Calu3 (cell line): ENCODE data around the gene RAB5IF. TPM values are rescaled to one million over a fixed set of nuclear protein-coding genes. Genes with fewer than 3 reads are reported as not detected.
"Not testable (repeated sequence)": the region's sequence is repeated elsewhere in the genome, so short reads cannot be mapped to it uniquely, and the experiment has no call there.

Experiments used
- BruUV-seq: library from RNA; stranded (reverse); fragments of 400-500 nt; replicated peaks from 2 replicates; lab custom pipeline; 2021; lab: Mats Ljungman, UMichigan
- CTCF ChIA-PET: fragments of 300-600 bp; sonication (Branson Sonifier 250); formaldehyde crosslinking; loops from one replicate; lab custom pipeline; 2022; ENCODE audit warnings: antibody characterized with exemption; lab: Charles Lee
- DNase-seq: peaks from one replicate; pipeline ENCODE4 v3.0.0; 2022
- H3K27ac Mint-ChIP-seq: one replicate; pipeline ENCODE4 v1.8.0; 2022; ENCODE audit warnings: mixed read lengths; ENCODE audit not compliant: unreplicated experiment
- H3K27me3 Mint-ChIP-seq: one replicate; pipeline ENCODE4 v1.8.0; 2022; ENCODE audit warnings: mixed read lengths; ENCODE audit not compliant: unreplicated experiment
- H3K36me3 Mint-ChIP-seq: one replicate; pipeline ENCODE4 v1.8.0; 2022; ENCODE audit warnings: mild to moderate bottlenecking, moderate library complexity, mixed read lengths; ENCODE audit not compliant: insufficient read depth, unreplicated experiment
- H3K4me1 Mint-ChIP-seq: one replicate; pipeline ENCODE4 v1.8.0; 2022; ENCODE audit warnings: mild to moderate bottlenecking, low read depth, mixed read lengths; ENCODE audit not compliant: unreplicated experiment
- H3K4me3 Mint-ChIP-seq: one replicate; pipeline ENCODE4 v1.8.0; 2022; ENCODE audit warnings: mild to moderate bottlenecking, low read depth, moderate library complexity, mixed read lengths; ENCODE audit not compliant: unreplicated experiment
- H3K9me3 Mint-ChIP-seq: one replicate; pipeline ENCODE4 v1.8.0; 2022; ENCODE audit warnings: low read depth, mixed read lengths; ENCODE audit not compliant: unreplicated experiment
- CTCF ChIP-seq: fragments of 200-600 bp; IDR thresholded peaks from one replicate; pipeline ENCODE4 v1.8.0; 2022; ENCODE audit warnings: antibody characterized with exemption; ENCODE audit not compliant: unreplicated experiment
- intact Hi-C: fragments of 100-400 bp; cut with micrococcal nuclease; formaldehyde crosslinking; loops from one replicate; pipeline ENCODE4 v1.10.0; 2022; ENCODE audit not compliant: unreplicated experiment
- total RNA-seq: library from RNA; stranded (reverse); gene quantifications from 2 replicates; pipeline ENCODE4 v1.2.3, GENCODE V29; 2022

Gene RAB5IF
- total RNA-seq, 1 experiment from 2014 or later = 235 TPM

- Mint-ChIP-seq H3K4me1 (no peaks in the 10 kb centered on the region), H3K9me3 (no peaks in the 10 kb centered on the region), H3K36me3 (no peaks in the 10 kb centered on the region), H3K27me3 (no peaks in the 10 kb centered on the region), H3K4me3 (no peak overlapping the region), H3K27ac (no peak overlapping the region)
- no peak for TF ChIP-seq CTCF
- BruUV-seq = no TSS peak
- CTCF ChIA-PET = interaction anchor here (0.9 kb wide), 2 partner anchors 11 to 20 kb away, joined by 3 to 10 read pairs; no protein-coding TSS in a partner anchor
- intact Hi-C loops = no loop called here
- DNase-seq = no peak
Observed at GRCh38 chr20:36633285-36633772, 27.8 kb downstream of the RAB5IF start.

- BruUV-seq = no TSS peak
- DNase-seq = no peak
- Mint-ChIP-seq H3K9me3 (no peaks in the 10 kb centered on the region), H3K27me3 (no peaks in the 10 kb centered on the region), H3K4me1 (no peaks in the 10 kb centered on the region), H3K36me3 (no peaks in the 10 kb centered on the region), H3K27ac (no peak overlapping the region), H3K4me3 (no peak overlapping the region)
- CTCF ChIA-PET = interaction anchor here (0.9 kb wide), 2 partner anchors 12 to 13 kb away, joined by 3 to 10 read pairs; no protein-coding TSS in a partner anchor
- intact Hi-C loops = no loop called here
- TF ChIP-seq CTCF = no peak
Observed at GRCh38 chr20:36634342-36634741, 28.8 kb downstream of the RAB5IF start.

GRCh38 chr20:36638876-36639400 lies 33.4 kb downstream of the RAB5IF start:
- H3K36me3 Mint-ChIP-seq, DNase-seq, H3K4me3 Mint-ChIP-seq, H3K27ac Mint-ChIP-seq, BruUV-seq, H3K27me3 Mint-ChIP-seq, H3K9me3 Mint-ChIP-seq, intact Hi-C loops: not testable (repeated sequence)
- peaks cover 26% of the 10 kb centered on the region for H3K4me1 Mint-ChIP-seq
- CTCF ChIA-PET = interaction anchor here (0.6 kb wide), 1 partner anchor 20 kb away, joined by 6 read pairs; no protein-coding TSS in a partner anchor

- Mint-ChIP-seq H3K4me1 (peaks cover 26% of the 10 kb centered on the region), H3K27me3 (no peaks in the 10 kb centered on the region), H3K36me3 (peaks cover 7% of the 10 kb centered on the region), H3K27ac (peak overlapping the region; percentile 30), H3K9me3 (no peaks in the 10 kb centered on the region), H3K4me3 (no peak overlapping the region)
- no peak for TF ChIP-seq CTCF
- no peak for DNase-seq
- no TSS peak for BruUV-seq
- intact Hi-C loops = no loop called here
- CTCF ChIA-PET = no interaction called here
Observed at GRCh38 chr20:36641506-36641843, 35.9 kb downstream of the RAB5IF start.

GRCh38 chr20:36642136-36642535 lies 36.6 kb downstream of the RAB5IF start:
- BruUV-seq = no TSS peak

More at GRCh38 chr20:36642136-36642535, 36.6 kb downstream of the RAB5IF start:
- H3K4me3 Mint-ChIP-seq = no peak overlapping the region
- TF ChIP-seq CTCF = no peak
- H3K9me3 Mint-ChIP-seq = no peaks in the 10 kb centered on the region
- H3K27ac Mint-ChIP-seq = peak overlapping the region; percentile 92
- intact Hi-C loops = no loop called here
- no peak for DNase-seq
- H3K27me3 Mint-ChIP-seq = no peaks in the 10 kb centered on the region
- H3K4me1 Mint-ChIP-seq = peaks cover 31% of the 10 kb centered on the region
- peaks cover 7% of the 10 kb centered on the region for H3K36me3 Mint-ChIP-seq
- CTCF ChIA-PET = no interaction called here
